ENCODE measurements around the gene PRPF40B.

DNA sequence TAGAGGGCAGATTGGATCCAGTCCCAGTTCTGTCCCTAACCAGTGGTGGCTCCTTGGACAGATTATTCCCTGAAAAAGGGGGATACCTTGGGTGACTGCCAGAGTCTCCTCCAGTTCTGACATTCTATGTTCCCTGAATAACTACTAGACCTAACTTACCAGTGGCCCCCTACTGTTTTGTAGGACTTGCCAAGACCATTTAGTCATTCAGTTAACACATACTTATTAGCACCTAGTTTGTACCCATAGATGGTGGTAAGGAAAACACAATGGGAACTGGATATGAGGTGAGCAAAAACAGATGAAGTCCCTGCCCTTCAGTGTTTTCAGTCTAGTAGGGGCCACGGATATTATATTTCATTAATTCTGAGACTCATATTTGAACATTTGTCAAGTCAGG is 3.5 kb downstream of the PRPF40B start:
- TF ChIP-seq, protein P1, sequence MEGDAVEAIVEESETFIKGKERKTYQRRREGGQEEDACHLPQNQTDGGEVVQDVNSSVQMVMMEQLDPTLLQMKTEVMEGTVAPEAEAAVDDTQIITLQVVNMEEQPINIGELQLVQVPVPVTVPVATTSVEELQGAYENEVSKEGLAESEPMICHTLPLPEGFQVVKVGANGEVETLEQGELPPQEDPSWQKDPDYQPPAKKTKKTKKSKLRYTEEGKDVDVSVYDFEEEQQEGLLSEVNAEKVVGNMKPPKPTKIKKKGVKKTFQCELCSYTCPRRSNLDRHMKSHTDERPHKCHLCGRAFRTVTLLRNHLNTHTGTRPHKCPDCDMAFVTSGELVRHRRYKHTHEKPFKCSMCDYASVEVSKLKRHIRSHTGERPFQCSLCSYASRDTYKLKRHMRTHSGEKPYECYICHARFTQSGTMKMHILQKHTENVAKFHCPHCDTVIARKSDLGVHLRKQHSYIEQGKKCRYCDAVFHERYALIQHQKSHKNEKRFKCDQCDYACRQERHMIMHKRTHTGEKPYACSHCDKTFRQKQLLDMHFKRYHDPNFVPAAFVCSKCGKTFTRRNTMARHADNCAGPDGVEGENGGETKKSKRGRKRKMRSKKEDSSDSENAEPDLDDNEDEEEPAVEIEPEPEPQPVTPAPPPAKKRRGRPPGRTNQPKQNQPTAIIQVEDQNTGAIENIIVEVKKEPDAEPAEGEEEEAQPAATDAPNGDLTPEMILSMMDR (IDR thresholded peaks at IDR 0.05): no peak
- TF ChIP-seq POLR2A (IDR thresholded peaks at IDR 0.05): no peak

Data from lower leg skin (tissue), 3 donors.